Embryonic facial prominence (tissue), 1 donor: ENCODE results near the gene MEX3A.
A peak's percentile ranks its signal among the peaks of the same experiment; 100 is the strongest.
"Not testable (repeated sequence)": the region's sequence is repeated elsewhere in the genome, so short reads cannot be mapped to it uniquely, and the experiment has no call there.

Source experiments
- DNase-seq: peaks from one replicate; pipeline ENCODE4 v3.0.0-alpha.2; 2016; ENCODE audit errors: extremely low spot score

Gene MEX3A

GRCh38 chr1:156082309-156083091, at the start of gene MEX3A:
TSS of gene MEX3A (minus strand) at chr1:156082465. CDS start at chr1:156081998, 467 bp downstream.
- peak; percentile 86 for DNase-seq

GRCh38 chr1:156130578-156130942, 48.3 kb upstream of the MEX3A start:
- DNase-seq: no peak

GRCh38 chr1:156129687-156130577, 47.7 kb upstream of the MEX3A start:
- DNase-seq: peak; percentile 91

GRCh38 chr1:156128654-156129597, 46.7 kb upstream of the MEX3A start:
- peak; percentile 88 for DNase-seq

GRCh38 chr1:156128308-156128653, 46.0 kb upstream of the MEX3A start:
- no peak for DNase-seq

- no peak for DNase-seq
Measured at GRCh38 chr1:156126630-156127534, 44.6 kb upstream of the MEX3A start.

- DNase-seq: no peak
Measured at GRCh38 chr1:156126043-156126629, 43.9 kb upstream of the MEX3A start.

- not testable (repeated sequence) for DNase-seq
Measured at GRCh38 chr1:156125544-156125943, 43.3 kb upstream of the MEX3A start.

- no peak for DNase-seq
Measured at GRCh38 chr1:156124557-156125483, 42.6 kb upstream of the MEX3A start.

GRCh38 chr1:156123356-156124196, 41.3 kb upstream of the MEX3A start:
- no peak for DNase-seq

GRCh38 chr1:156122519-156123355, 40.5 kb upstream of the MEX3A start:
- DNase-seq: no peak

- no peak for DNase-seq
Measured at GRCh38 chr1:156122086-156122485, 39.8 kb upstream of the MEX3A start.

GRCh38 chr1:156121457-156121856, 39.2 kb upstream of the MEX3A start:
- DNase-seq: no peak

GRCh38 chr1:156121005-156121404, 38.7 kb upstream of the MEX3A start:
- not testable (repeated sequence) for DNase-seq

GRCh38 chr1:156120318-156120717, 38.1 kb upstream of the MEX3A start:
- no peak for DNase-seq

GRCh38 chr1:156119503-156120209, 37.4 kb upstream of the MEX3A start:
- no peak for DNase-seq
